DOHH2 (cell line): ENCODE results near the gene STK32B.

Experiments used
- CTCF ChIP-seq: fragments of 200-600 bp; sonication (generic); IDR thresholded peaks from one replicate; pipeline ENCODE4 v1.5.1; 2014; ENCODE audit warnings: antibody characterized with exemption, mild to moderate bottlenecking, low read depth, low read length; ENCODE audit not compliant: poor library complexity, severe bottlenecking
- EZH2phosphoT487 ChIP-seq: fragments of 200-600 bp; sonication (generic); IDR thresholded peaks from 2 replicates; pipeline ENCODE4 v1.6.1; 2017; ENCODE audit warnings: borderline replicate concordance, mild to moderate bottlenecking, antibody characterized with exemption, low read length, moderate library complexity, mixed read lengths

- no peak for TF ChIP-seq CTCF
- no peak for TF ChIP-seq EZH2phosphoT487
Measured at GRCh38 chr4:5528031-5528436, 476.8 kb downstream of the STK32B start.
